Measurements from ENCODE around the gene PRIM2.
"Not testable (repeated sequence)": the region's sequence is repeated elsewhere in the genome, so short reads cannot be mapped to it uniquely, and the experiment has no call there.

Gene PRIM2

DNA sequence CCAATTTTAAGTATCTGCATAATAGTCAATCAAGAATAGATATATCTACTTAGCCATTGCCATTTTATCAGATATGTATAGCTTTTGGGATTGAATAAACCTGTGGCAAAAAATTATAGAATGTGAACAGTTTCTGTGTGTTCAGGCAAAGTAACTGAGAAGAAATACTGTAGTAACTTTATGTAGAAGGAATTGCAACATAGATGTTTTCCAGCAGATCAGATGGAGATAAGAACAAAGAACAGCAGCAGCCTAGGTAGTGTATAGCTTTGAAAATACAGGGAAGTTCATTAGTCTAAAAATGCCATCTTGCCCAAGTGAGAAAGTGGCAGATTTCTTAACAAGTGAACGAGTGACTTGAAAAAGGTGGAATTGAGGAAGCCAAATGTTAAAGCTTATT lies 197.7 kb downstream of the PRIM2 start:
- not testable (repeated sequence) for DNase-seq

DNA sequence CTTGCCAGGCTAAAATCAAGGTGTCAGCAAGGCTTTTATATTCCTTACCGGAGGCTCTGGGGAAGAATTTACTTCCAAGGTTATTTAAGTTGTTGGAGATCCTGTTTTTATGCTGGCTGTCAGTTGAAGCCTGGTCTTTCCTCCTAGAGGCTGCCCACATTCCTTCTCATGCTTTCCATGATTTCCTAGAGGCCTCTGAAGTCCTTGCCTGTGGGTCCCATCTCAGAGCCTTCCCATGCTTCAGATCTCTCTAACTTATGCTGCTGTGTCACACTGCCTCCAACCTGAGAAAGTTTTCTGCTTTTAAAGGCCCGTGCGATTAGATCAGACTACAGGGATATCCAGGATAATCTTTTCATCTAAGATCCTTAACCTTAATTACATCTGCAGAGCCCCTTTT lies 198.4 kb downstream of the PRIM2 start:
- not testable (repeated sequence) for DNase-seq

- DNase-seq = not testable (repeated sequence)
These were observed 199.3 kb downstream of the PRIM2 start for GRCh38 chr6:57516776-57517175.

- not testable (repeated sequence) for DNase-seq
These were observed 201.8 kb downstream of the PRIM2 start for GRCh38 chr6:57519198-57519597.

GRCh38 chr6:57521085-57521484 lies 203.7 kb downstream of the PRIM2 start:
- not testable (repeated sequence) for DNase-seq

GRCh38 chr6:57523221-57523620 lies 205.8 kb downstream of the PRIM2 start:
- DNase-seq = not testable (repeated sequence)

- DNase-seq = not testable (repeated sequence)
These were observed 212.3 kb downstream of the PRIM2 start for GRCh38 chr6:57529755-57530154.

GRCh38 chr6:57532660-57533059 lies 215.2 kb downstream of the PRIM2 start:
- not testable (repeated sequence) for DNase-seq

- DNase-seq = not testable (repeated sequence)
These were observed 217.7 kb downstream of the PRIM2 start for GRCh38 chr6:57535121-57535520.

GRCh38 chr6:57535994-57536393 lies 218.6 kb downstream of the PRIM2 start:
- DNase-seq = peak in 1 of 5 experiments; percentile 44

DNA sequence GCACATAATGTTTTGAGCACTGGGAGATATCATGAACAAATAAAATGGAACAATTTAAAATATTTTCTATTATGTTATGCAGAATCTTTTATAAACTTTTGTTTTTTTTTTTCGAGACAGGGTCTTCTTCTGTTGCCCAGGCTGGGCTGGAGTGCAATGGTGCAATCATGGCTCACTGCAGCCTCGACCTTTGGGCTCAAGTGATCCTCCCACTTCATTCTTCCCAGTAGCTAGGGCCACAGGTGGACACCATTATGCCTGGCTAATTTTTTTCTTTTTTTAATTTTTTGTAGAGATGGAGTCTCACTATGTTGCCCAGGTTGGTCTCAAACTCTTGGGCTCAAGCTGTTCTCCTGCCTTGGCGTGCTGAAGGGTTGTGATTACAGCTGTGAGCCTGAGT lies 220.5 kb downstream of the PRIM2 start:
- not testable (repeated sequence) for DNase-seq

DNA sequence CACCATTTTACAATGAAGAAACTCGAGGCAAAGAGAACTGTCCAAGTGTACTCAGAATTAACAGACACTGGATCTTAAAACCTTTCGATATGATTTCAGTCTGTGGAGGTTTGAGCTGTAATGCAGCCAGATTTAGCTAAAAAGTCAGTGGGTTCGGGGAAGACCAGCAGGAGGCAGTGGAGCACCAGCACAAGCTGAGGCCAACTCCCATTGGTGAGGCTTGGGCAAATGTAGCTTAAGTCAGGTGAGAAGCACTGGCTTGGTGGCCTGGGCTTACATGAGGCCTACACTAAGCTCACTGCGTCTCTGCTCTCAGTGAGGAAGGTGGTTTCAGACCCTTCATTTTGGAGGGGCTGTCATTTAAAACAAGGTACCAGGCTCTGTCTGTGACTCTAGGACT lies 234.5 kb downstream of the PRIM2 start:
- DNase-seq = not testable (repeated sequence)

GRCh38 chr6:57557855-57558254 lies 240.4 kb downstream of the PRIM2 start:
- not testable (repeated sequence) for DNase-seq

DNA sequence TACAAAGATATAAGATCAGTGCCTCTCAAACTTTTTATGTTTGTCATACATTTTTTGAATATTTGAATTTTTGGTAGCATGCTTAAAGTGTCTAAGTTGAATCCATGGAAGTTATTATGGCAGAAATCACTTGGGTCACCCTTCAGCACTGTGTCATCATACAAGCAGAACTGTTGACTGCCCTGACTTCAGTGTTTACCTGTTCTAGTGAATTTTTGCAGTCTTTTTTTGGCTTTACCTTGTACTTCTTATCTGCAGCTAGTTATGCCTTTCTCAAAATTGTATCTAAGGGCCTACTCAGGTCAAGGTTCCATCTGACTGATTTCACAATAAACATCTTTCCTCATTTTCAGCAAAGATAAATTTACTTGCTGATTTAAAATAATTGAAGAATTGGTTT lies 241.7 kb downstream of the PRIM2 start:
- DNase-seq = not testable (repeated sequence)

- DNase-seq = not testable (repeated sequence)
These were observed 244.8 kb downstream of the PRIM2 start for GRCh38 chr6:57562233-57562632.

DNA sequence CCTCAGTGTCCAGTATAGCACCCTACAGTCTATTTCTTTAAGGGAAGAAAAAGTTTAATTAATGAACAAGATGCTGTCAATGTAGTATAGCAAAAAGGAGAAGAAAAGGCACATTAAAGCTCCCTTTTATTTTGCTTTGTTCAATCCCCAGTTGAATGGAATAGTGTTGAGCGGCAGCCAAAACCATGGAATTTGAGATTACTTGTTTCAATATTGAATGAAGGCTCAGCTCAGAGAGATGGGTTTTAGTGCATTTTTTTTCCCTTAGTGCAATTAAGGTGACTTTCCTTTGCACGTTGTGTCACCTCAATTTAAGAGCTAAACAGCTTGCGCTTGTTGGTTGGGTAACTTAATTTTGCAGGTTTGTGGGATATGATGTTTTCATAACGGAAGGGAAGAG lies 254.7 kb downstream of the PRIM2 start:
- DNase-seq = not testable (repeated sequence)

- DNase-seq = not testable (repeated sequence)
These were observed 255.4 kb downstream of the PRIM2 start for GRCh38 chr6:57572844-57573243.

GRCh38 chr6:57577023-57577422 lies 259.6 kb downstream of the PRIM2 start:
- not testable (repeated sequence) for DNase-seq

DNA sequence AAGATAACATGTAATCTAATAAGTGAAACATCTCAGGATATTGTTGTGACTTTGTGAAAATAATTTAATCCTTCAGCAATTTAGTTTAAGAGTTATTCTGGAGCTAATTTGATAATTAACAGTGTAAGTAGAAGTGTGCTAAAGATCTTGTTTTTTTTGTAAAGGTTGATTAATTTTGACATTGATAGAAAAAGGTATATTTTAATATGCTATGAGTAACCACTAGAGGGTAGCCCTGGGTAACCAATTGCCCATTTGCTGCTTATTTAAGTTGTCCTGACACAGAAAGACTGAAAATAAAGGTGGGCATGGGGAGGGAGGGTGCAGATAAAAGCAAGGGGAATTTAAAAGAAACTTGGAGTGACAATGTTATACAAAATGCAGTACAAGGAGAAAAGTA lies 262.1 kb downstream of the PRIM2 start:
- DNase-seq = not testable (repeated sequence)

DNA sequence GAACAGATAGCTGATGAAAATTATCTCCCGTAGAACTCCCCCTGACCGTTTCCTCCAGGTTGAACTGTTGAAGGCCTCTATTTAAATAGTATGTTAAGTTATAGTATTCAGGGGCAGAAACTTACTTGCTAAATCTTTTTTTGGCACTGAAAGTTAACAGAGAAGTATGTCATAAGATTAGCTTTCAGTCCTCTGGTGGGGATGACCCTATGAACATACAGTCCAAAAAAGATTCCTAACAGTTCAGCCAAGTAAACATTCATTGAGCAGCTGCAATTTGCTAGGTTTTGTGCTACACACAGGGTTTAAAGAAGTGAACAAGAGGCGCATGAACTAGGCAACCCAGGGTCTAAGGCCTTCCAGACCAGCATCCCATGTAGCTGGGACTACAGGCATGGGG lies 264.2 kb downstream of the PRIM2 start:
- not testable (repeated sequence) for DNase-seq

- not testable (repeated sequence) for DNase-seq
These were observed 283.7 kb downstream of the PRIM2 start for GRCh38 chr6:57601105-57601504.

DNA sequence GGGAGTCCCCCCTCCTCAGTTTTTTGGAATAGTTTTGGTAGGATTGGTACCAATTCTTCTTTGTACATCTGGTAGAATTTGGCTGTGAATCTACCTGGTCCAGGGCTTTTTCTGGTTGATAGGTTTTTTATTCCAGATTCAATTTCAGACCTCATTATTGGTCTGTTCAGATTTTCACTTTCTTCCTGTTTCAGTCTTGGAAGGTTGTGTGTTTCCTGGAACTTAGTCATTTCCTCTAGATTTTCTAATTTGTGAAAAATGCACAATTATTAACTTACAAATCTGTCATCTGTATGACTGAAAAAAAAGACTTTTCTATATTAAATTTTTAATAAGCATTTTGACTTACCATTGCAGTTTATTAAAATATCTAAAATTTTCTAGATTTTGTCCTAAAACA lies 287.9 kb downstream of the PRIM2 start:
- DNase-seq = not testable (repeated sequence)

GRCh38 chr6:57606331-57606730 lies 288.9 kb downstream of the PRIM2 start:
- not testable (repeated sequence) for DNase-seq

DNA sequence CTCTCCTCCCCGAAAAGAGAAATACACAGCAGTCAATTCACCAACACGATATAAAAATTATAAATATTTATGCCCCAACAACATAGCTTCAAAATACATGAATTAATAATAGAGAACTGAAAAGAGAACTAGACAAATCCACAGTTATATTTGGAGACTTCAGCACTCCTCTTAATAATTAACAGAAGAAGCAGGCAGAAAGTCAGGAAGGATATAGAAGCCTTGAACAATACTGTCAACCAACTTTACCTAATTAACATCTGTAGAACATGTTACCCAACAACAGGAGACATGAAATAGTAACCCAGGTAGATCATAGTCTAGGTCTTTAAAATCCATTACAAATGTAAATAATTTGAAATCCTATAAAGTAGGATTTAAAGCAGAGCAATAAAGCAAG lies 293.2 kb downstream of the PRIM2 start:
- DNase-seq = not testable (repeated sequence)

- not testable (repeated sequence) for DNase-seq
These were observed 301.5 kb downstream of the PRIM2 start for GRCh38 chr6:57618959-57619358.
